Measurements from ENCODE around the gene ATP13A5. TPM values are rescaled to one million over a fixed set of nuclear protein-coding genes. Genes with fewer than 3 reads are reported as not detected.

ATP13A5 gene
- total RNA-seq, 2 donors from 2014 or later, result not detected

GRCh38 chr3:193305356-193305755 is 73.2 kb downstream of the ATP13A5 start:
- DNase-seq (no peak), ATAC-seq (no peak)
- intact Hi-C loops (cut with DNase I), result no loop called here
- Histone ChIP-seq H3K9me3 (no peaks in the 10 kb centered on the region), H3K4me1 (no peaks in the 10 kb centered on the region), H3K27ac (no peak overlapping the region), H3K27me3 (no peaks in the 10 kb centered on the region), H3K4me3 (no peak overlapping the region), H3K36me3 (replicated peaks in 1 of 2; ENCODE audit: insufficient read depth in 1 of 2, low read depth in 2 of 2) (no peaks in the 10 kb centered on the region)
- TF ChIP-seq POLR2A (IDR thresholded peaks at IDR 0.05) (no peak), CTCF (IDR thresholded peaks at IDR 0.05) (no peak)
- WGBS, 2 donors, result 83 to 84% methylated on average over 1 of the region's 1 CpG

- intact Hi-C loops (cut with DNase I), result no loop called here
- DNase-seq (no peak), ATAC-seq (no peak)
- TF ChIP-seq POLR2A (IDR thresholded peaks at IDR 0.05), result no peak
- TF ChIP-seq CTCF (IDR thresholded peaks at IDR 0.05), result no peak
- no peak overlapping the region for H3K4me3 ChIP-seq
- no peaks in the 10 kb centered on the region for H3K4me1 ChIP-seq
- H3K27me3 ChIP-seq, result no peaks in the 10 kb centered on the region
- WGBS, 2 donors, result 69 to 73% methylated on average over 1 of the region's 1 CpG
- no peak overlapping the region for H3K27ac ChIP-seq
- H3K9me3 ChIP-seq, result no peaks in the 10 kb centered on the region
- no peaks in the 10 kb centered on the region for H3K36me3 ChIP-seq (replicated peaks in 1 of 2; ENCODE audit: insufficient read depth in 1 of 2, low read depth in 2 of 2)
Observed at GRCh38 chr3:193301433-193301832, 77.1 kb downstream of the ATP13A5 start.

- Histone ChIP-seq H3K4me3 (no peak overlapping the region), H3K36me3 (replicated peaks in 1 of 2; ENCODE audit: insufficient read depth in 1 of 2, low read depth in 2 of 2) (no peaks in the 10 kb centered on the region), H3K9me3 (no peaks in the 10 kb centered on the region), H3K4me1 (no peaks in the 10 kb centered on the region), H3K27ac (no peak overlapping the region), H3K27me3 (no peaks in the 10 kb centered on the region)
- 69 to 74% methylated on average over 5 of the region's 5 CpGs for WGBS, 2 donors
- DNase-seq, result no peak
- TF ChIP-seq POLR2A (IDR thresholded peaks at IDR 0.05), result no peak
- TF ChIP-seq CTCF (IDR thresholded peaks at IDR 0.05), result no peak
- intact Hi-C loops (cut with DNase I), result no loop called here
- no peak for ATAC-seq
Observed at GRCh38 chr3:193297421-193297820, 81.1 kb downstream of the ATP13A5 start.

- ATAC-seq (no peak), DNase-seq (no peak)
- Histone ChIP-seq H3K4me3 (no peak overlapping the region), H3K36me3 (replicated peaks in 1 of 2; ENCODE audit: insufficient read depth in 1 of 2, low read depth in 2 of 2) (no peaks in the 10 kb centered on the region), H3K4me1 (no peaks in the 10 kb centered on the region), H3K27me3 (no peaks in the 10 kb centered on the region), H3K27ac (no peak overlapping the region), H3K9me3 (no peaks in the 10 kb centered on the region)
- TF ChIP-seq POLR2A (IDR thresholded peaks at IDR 0.05) (no peak), CTCF (IDR thresholded peaks at IDR 0.05) (no peak)
- intact Hi-C loops (cut with DNase I), result no loop called here
- WGBS, 2 donors, result 60 to 68% methylated on average over 2 of the region's 2 CpGs
Observed at GRCh38 chr3:193295985-193296384, 82.6 kb downstream of the ATP13A5 start.

- Histone ChIP-seq H3K4me1 (no peaks in the 10 kb centered on the region), H3K9me3 (no peaks in the 10 kb centered on the region), H3K27me3 (no peaks in the 10 kb centered on the region), H3K36me3 (replicated peaks in 1 of 2; ENCODE audit: insufficient read depth in 1 of 2, low read depth in 2 of 2) (no peaks in the 10 kb centered on the region), H3K27ac (no peak overlapping the region), H3K4me3 (no peak overlapping the region)
- DNase-seq (no peak), ATAC-seq (no peak)
- TF ChIP-seq CTCF (IDR thresholded peaks at IDR 0.05) (no peak), POLR2A (IDR thresholded peaks at IDR 0.05) (no peak)
- 44 to 63% methylated on average over 3 of the region's 3 CpGs for WGBS, 2 donors
- intact Hi-C loops (cut with DNase I), result no loop called here
Observed at GRCh38 chr3:193292386-193292785, 86.2 kb downstream of the ATP13A5 start.

All from body of pancreas (tissue), 4 donors.